ENCODE results near the gene USP36.

DNA sequence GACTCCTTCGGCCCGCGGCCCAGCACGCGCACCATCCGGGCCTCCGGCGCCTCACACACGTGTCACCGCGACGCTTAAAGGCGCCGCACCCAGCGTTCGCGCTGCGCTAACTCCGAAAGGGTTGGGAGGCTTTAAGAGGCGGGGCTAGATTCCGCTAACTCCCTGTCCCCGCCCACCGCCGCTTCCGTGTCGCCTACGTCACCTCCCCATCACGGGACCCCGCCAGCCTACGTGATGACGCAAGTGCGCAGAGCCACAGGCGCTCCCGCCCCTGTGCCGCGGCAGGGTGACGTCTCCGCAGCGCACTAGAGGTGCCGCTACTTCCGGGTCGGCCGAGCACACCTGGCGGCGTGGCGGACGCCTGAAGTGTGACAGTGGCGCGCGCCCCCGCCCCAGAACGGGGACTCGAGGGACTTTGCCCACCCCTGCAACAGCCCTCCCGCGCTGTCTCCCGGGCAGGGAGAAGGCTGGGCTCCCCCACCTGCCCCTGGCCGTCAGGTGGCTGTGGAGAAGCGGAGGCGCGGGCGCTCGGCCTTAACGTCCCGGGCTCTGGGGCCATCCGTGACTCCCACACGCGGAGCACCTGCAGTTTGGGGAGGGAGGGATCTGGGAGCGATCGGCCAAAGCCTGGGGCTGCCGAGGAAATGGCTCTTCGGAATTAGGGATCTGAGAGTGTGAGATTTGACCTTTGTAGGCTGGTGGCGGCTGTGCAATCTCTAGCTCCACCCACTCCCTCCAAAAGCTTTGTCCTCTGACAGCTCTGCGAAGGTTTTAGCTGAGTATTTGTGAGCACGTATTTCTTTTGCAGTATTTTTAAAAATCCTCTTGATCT, at the start of gene USP36:
- TF ChIP-seq, protein P1, sequence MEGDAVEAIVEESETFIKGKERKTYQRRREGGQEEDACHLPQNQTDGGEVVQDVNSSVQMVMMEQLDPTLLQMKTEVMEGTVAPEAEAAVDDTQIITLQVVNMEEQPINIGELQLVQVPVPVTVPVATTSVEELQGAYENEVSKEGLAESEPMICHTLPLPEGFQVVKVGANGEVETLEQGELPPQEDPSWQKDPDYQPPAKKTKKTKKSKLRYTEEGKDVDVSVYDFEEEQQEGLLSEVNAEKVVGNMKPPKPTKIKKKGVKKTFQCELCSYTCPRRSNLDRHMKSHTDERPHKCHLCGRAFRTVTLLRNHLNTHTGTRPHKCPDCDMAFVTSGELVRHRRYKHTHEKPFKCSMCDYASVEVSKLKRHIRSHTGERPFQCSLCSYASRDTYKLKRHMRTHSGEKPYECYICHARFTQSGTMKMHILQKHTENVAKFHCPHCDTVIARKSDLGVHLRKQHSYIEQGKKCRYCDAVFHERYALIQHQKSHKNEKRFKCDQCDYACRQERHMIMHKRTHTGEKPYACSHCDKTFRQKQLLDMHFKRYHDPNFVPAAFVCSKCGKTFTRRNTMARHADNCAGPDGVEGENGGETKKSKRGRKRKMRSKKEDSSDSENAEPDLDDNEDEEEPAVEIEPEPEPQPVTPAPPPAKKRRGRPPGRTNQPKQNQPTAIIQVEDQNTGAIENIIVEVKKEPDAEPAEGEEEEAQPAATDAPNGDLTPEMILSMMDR (conservative IDR thresholded peaks at IDR 0.05; ENCODE audit: low read depth, low read length) = no peak
- TF ChIP-seq EZH2phosphoT487 (IDR thresholded peaks at IDR 0.05; ENCODE audit: borderline replicate concordance, low read length) (peak; percentile 55; the same call in 1 of the 2 replicates), EZH2 (IDR thresholded peaks at IDR 0.05; ENCODE audit: low read length, unreplicated experiment) (no peak)
